ENCODE data around the gene ARHGEF19. TPM values are rescaled to one million over a fixed set of nuclear protein-coding genes. Genes with fewer than 3 reads are reported as not detected.

Gene ARHGEF19
- total and polyA plus RNA-seq, 10 of the 15 experiments (the other 5 are each of a cell fraction or from before 2014, with no cell fraction given): 0.15 to 2.9 (median 0.67) TPM; not detected in 1

GRCh38 chr1:16166117-16166516 is 46.3 kb downstream of the ARHGEF19 start:
- no peaks in the 10 kb centered on the region for H3K79me2 ChIP-seq (ENCODE audit: control insufficient read depth, insufficient read depth, low read length)
- no peak for ATAC-seq
- in situ Hi-C loops (cut with MboI): no loop called here
- intact Hi-C loops (cut with micrococcal nuclease; ENCODE audit: unreplicated experiment): no loop called here
- no peak overlapping the region for H3K27ac ChIP-seq (ENCODE audit: control insufficient read depth, insufficient read depth)
- RAD21 ChIA-PET (ENCODE audit: unreplicated experiment): interaction anchor here (0.5 kb wide), 1 partner anchor 109 kb away, joined by 3 read pairs; no protein-coding TSS in a partner anchor
- FAIRE-seq: no peak
- POLR2A ChIA-PET: interaction anchor here (0.5 to 0.7 kb wide), 2 partner anchors 159 to 286 kb away, joined by 3 read pairs; no protein-coding TSS in a partner anchor
- no peaks in the 10 kb centered on the region; the same call in 1 of the 2 replicates for H3K4me1 ChIP-seq (ENCODE audit: control insufficient read depth, insufficient read depth, low read length)
- H3K27me3 ChIP-seq (replicated peaks in 1 of 2; ENCODE audit: control insufficient read depth in 2 of 2, insufficient read depth in 2 of 2, low read length in 1 of 2): no peaks in the 10 kb centered on the region; a peak in 1 of 4 replicates
- no peak overlapping the region for H3K4me2 ChIP-seq (ENCODE audit: control insufficient read depth, insufficient read depth)
- H3K9ac ChIP-seq (ENCODE audit: control insufficient read depth, insufficient read depth, low read length): no peak overlapping the region
- CTCF ChIA-PET: no interaction called here
- TF ChIP-seq SMC3 (IDR thresholded peaks at IDR 0.05; ENCODE audit: borderline replicate concordance, low read length): no peak
- TF ChIP-seq EED (IDR thresholded peaks at IDR 0.05; ENCODE audit: low read depth): no peak
- no peak for TF ChIP-seq IKZF1 (conservative IDR thresholded peaks at IDR 0.05)
- TF ChIP-seq RELA (IDR thresholded peaks at IDR 0.05; ENCODE audit: borderline replicate concordance, partially characterized antibody): no peak
- TF ChIP-seq FOXK2 (IDR thresholded peaks at IDR 0.05): no peak
- no peak for TF ChIP-seq CEBPZ (IDR thresholded peaks at IDR 0.05; ENCODE audit: low read depth, low read length)
- SMC1A ChIA-PET (ENCODE audit: uncharacterized antibody, unreplicated experiment): no interaction called here
- no peak overlapping the region for H2AFZ ChIP-seq (ENCODE audit: control insufficient read depth, low read depth, low read length)
- 50% methylated on average over 2 of the region's 2 CpGs for WGBS (ENCODE audit: insufficient coverage, insufficient replicate concordance, low lambda C conversion rate, missing lambda C conversion rate)
- H3K4me3 ChIP-seq: no peak overlapping the region
- H3K9me3 ChIP-seq (replicated peaks; ENCODE audit: control insufficient read depth, insufficient read depth, low read length): no peaks in the 10 kb centered on the region
- DNase-seq (ENCODE audit: low read depth, low spot score): no peak
- no peaks in the 10 kb centered on the region for H3K36me3 ChIP-seq (ENCODE audit: control insufficient read depth in 2 of 2, insufficient read depth in 2 of 2, low read length in 1 of 2)
- no peaks in the 10 kb centered on the region for H4K20me1 ChIP-seq (ENCODE audit: control insufficient read depth, insufficient read depth)
- no TSS peak for BruUV-seq (replicated peaks)

Measured in GM12878 (cell line).